ENCODE data around the gene NADSYN1.
A peak's percentile ranks its signal among the peaks of the same experiment; 100 is the strongest.
"Not testable (repeated sequence)": the region's sequence is repeated elsewhere in the genome, so short reads cannot be mapped to it uniquely, and the experiment has no call there.

Gene NADSYN1

DNA sequence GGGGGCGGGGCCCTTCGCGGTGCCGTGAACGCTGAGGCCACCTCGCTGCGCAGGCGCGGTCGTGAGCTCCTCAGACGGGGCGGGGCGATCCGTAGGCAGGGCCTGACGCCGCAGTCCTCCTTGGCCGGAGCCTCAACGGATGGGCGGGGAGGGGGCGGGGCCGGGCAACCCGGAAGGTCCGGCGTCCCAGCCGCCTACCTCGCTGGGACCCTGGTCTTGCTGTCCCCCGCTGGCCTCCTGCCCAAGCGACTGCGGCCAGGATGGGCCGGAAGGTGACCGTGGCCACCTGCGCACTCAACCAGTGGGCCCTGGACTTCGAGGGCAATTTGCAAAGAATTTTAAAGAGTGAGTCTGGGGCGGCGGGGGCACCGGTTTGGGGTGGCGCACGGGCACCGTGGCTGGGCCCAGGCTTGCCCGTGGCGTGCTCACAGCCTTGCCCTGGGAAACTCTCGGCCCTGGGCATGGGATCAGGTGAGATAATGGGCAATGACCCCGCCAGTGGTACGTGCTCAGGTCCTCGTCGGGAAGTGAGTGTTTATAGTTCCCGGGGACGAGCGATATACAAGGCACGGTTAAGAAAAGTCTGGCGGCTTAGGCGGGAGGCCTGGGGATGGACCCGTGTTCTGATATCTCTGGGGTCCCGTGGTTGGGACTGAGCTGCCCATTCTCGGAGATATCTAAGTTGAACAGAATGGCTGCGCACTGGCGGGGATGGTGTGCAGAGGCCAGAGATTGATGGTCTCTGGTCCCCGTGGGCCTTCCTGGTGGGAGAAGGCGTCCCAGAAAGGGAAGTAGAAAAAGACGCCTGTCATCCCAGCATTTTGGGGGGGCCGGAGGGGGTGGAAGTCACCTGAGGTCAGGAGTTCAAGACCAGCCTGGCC is at the start of gene NADSYN1:
NADSYN1 (plus strand) TSS at position 167 of the 881 bp plus-strand sequence; CDS start at position 261, 94 bp downstream.
- DNase-seq (ENCODE audit: low read depth), result peak; percentile 91

DNA sequence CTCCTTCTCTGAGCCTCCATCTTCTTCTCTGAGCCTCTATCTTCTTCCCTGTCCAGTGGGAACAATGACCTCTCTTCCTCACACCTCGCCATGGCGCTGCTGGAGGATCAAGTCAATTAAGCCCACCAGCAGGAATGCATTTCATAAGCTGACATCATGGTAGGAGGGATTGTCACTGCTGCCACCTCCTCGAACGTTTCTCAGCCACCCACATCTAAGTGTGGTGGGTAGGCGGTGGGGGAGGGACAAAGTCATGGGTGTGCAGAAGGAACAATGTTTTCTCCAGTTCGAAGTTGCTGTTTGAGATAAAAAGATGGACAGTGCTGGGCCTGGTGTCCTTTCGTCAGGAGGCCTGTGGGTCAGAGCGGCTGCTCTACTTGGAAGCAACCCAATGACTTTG is 48.8 kb upstream of the NADSYN1 start:
- no peak for DNase-seq (ENCODE audit: low read depth)

DNA sequence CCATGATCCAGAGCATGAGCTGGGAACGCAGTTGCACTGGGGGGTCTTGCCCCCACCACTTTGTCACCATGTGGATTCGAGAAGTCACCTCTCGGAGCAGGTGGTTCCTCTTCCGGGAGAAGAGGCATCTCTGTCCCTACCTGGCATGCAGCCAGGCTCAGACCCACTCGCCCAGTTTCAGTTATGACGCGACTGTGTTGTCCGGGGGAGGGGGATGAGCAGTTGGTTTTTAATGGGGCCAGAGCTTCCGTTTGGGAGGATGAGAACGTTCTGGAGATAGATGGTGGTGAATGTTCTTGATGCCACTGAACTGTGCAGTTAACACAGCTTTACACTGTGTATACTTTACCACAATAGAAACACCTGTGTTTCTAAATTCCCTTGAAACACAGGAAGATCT is 46.3 kb upstream of the NADSYN1 start:
- DNase-seq (ENCODE audit: low read depth), result no peak

DNA sequence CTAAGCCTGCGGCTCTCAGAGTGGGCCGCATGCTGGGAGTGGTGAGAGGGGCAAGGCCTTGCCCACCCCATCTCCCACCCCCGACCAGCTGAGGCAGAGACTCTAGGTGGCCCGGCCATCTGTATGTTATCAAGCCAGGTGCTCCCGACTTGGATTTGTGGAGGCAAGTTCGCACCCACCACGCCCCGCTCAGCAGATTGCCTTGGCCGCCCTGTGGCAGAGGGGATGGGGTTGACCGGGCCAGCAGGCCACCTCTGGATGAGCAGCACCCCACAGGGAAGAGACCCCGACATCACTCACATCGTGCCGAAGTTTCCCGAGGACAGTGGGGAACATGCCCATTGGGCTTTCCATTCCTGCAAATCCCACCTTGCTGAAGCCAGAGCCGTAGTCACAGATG is 45.6 kb upstream of the NADSYN1 start:
- no peak for DNase-seq (ENCODE audit: low read depth)

DNA sequence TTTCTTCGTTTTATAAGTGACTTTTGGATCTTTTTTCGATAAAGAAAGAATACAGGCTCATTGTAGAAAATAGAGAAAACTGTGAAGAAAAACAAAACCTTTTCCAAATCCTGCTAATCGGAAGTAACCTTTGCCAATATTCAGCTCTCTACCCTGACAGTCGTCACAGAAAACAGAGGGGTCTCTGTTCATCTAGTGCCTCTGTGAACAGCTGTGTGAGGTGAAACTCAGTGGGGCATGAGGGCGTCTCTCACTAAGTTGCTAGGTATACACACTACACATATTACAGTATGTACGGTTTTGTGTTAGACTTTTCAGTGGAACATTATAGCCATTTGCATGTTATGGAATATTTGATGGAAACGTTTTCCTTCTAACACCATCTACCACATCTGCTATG is 44.2 kb upstream of the NADSYN1 start:
- DNase-seq (ENCODE audit: low read depth), result no peak

DNA sequence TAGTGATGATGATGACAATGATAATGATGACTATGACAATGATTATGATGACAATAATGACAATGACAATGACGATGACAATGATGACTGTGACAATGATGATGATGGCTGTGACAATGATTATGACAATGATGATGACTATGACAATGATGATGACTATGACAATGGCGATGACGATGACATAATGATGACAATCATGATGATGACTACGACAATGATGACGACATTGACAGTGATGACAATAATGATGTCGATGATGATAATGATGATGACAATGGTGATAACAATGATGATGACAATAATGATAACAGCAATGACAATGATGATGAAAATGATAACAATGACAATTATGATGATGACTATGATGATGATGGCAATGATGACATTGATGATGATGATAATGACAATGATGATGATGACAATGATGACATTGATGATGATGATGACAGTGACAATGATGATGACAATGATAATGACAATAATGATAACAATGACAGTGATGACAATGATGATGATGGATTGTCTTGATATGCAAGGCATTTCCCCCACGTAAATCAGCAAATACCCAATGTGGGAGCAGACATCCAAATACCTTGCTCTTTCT is 42.5 kb upstream of the NADSYN1 start:
- no peak for DNase-seq (ENCODE audit: low read depth)

DNA sequence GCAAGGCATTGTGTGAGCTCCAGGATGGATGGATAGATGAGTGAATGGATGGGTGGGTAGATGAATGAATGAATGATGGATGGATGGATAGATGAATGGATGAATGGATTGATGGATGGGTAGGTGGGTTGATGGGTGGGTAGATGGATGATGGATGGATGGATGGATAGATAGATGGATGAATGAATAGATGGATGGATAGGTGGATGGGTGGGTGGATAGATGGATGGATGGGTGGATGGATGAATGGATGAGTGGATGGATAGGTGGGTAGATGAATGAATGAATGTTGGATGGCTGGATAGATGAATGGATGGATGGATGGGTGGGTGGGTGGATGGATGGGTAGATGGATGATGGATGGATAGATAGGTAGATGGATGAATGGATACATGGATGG is 38.4 kb upstream of the NADSYN1 start:
- no peak for DNase-seq (ENCODE audit: low read depth)

DNA sequence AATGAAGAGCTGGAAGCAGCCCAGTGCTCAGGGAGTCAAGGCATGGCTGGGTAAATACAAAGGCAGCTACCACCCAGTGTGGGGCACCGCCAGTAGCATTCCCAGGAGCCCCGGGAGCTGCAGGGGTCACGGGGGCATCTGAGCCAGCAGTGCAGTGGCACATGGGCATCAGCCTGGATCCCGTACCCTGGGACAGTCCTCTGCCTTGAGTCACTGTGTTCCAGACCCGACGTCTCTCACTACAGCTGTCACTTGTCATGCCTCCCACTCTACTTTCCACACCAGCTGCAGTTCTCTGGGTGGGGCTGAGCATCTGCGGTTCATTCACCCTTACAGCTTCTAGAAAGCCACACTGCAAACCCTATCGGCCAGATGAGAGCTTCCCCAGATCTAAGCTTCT is 34.4 kb upstream of the NADSYN1 start:
- DNase-seq (ENCODE audit: low read depth), result no peak

DNA sequence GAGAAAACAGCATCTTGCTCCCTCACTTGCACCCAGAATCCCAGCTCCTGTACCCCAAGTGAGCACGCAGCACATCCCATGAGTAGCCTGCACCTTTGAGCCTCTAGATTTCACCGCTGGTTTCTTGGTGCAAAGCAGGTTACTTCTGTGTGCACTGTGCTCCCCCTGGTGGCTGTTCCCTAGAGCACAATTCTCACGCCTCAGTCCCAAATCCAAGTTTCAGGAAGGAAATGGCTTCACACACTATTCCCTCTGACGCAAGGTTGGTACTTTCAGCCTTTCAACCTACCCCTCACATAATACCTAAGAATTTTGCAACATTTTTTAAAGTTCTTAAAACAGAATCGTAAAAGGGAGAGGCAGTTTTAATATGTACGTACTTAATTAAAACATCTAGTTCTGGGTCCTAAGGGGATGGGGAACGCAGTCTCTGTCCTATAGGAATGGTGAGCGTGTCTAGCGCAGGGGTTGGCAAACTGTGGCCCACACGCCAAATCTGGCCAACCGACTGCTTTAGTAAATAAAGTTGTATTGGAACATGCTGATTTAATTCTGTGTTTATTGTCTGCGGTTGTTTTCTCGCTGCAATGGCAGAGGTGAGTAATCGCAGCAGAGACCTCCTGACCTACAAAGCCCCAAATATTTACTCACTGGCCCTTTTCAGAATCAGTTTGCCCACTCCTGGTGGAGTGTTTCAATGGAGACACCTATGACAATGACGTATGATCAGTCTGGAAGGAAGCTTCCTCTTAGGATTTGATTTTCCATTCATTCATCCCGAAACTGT is 32.4 kb upstream of the NADSYN1 start:
- DNase-seq (ENCODE audit: low read depth), result peak; percentile 60

DNA sequence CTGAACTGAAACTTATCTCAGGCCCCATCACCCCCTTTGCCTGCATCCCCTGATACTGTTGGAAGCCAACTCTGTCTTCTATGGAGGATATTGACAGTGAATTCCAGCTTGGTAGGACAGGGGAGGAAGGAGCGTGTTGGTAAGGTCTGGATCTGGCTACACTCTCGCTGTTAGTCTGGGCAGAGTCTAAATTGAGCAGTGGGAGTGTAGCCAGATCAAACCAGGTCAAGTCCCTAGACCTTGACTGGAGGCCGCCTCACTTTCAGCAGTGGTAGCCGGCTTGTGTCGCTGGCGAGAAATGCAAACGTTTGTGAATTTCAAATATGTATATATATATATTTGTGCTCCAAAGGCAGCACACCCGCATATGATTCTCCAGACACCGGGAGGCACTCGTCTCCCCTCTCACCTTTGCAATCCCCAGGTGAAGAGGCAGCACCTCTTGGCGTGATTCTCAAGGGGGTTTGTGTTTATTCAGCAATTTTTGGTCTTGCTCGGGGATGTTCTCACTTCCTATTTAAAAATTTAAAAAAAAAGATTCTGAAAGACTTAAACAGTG is 31.5 kb upstream of the NADSYN1 start:
- DNase-seq (ENCODE audit: low read depth), result no peak

DNA sequence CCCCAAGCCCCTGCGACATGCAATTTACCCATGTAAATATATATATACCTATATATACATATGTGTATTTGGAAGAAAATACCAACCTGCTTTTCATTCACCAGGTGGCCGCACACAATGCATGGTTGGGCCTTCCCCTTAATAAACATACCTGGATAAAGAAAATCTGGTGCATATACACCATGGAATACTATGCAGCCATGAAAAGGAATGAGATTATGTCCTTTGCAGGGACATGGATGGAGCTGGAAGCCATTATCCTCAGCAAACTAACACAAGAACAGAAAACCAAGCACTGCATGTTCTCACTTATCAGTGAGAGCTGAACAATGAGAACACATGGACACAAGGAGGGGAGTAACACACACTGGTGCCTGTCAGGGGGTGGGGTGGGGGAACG is 30.7 kb upstream of the NADSYN1 start:
- not testable (repeated sequence) for DNase-seq (ENCODE audit: low read depth)

DNA sequence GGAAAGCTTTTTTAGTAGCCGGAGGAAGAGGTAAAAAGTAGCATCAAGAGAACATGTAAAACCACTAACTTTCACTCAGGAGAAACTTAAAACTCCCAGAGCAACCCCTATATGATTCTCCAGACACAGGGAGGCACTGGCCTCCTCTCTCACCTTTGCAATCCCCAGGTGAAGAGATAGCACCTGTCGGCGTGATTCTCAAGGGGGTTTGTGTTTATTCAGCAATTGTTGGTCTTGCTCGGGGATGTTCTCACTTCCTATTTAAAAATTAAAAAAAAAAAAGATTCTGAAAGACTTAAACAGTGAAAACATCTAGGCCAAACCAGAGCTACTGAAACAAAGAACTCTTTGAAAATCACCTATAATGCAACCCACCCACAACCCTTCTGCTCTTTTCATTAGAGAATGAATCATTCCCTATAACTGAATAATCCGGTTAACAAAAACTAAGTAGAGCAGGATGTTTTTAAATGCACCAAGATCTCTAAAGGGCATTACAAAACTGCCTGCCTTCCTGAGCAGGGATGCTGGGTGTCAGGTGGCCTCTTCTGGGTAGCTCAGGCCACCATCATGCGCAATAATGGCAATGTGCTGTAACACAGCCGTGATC is 29.7 kb upstream of the NADSYN1 start:
- no peak for DNase-seq (ENCODE audit: low read depth)

DNA sequence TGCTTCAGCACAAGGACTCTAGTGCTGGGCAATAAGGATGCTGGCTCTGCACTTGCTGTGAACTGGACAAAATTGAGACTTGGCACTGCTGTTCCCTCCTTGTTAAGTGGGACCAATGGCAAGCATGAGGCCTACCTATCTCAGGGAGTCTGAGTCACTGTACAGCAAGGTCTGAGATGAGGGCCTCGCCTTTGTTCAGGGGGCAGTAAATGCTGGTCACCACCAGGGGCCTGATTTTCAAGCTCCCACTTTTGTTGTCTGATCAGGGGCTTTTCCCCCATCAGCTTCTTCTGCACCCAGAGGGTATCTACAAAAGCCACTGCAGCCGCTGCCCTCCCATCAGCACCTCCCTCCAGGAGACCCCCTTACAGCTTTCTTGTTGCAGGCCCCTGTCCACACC is 27.6 kb upstream of the NADSYN1 start:
- no peak for DNase-seq (ENCODE audit: low read depth)

DNA sequence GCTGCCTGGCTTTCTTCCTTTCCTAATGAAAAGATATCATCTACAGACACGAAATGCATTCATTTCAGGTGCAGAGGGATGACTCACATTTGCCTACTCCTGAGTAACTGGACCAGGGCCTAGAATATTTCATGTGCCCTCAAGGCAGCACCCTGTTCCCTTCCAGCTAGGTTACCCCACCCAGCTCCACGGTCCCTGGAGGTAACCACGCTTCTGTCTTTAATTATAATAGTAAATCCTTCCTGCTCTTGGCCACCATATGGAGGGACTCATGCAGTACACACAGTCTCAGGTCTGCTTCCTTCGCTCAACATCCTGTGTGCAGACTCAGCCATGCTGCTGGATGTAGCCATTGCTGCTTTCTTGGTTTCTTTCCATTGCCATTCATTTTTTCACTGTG is 27.1 kb upstream of the NADSYN1 start:
- peak; percentile 7 for DNase-seq (ENCODE audit: low read depth)

DNA sequence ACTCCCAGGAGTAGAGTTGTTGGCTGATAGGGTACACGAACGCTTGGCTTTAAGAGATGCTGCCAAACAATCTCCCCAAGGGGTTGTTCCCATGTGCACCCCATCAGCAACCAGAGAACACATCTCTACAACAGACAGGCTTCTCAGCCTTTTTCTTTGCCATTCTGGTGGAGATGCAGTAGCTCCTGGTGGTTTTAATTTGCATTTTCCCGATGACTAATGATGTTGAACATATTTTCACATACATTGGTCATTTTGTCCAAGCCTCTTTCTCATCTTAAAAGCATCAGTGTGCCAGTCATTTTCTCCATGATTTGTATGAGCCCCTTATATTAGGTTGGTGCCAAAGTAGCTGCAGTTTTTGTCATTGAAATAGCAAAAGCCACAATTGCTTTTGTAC is 26.6 kb upstream of the NADSYN1 start:
- no peak for DNase-seq (ENCODE audit: low read depth)

DNA sequence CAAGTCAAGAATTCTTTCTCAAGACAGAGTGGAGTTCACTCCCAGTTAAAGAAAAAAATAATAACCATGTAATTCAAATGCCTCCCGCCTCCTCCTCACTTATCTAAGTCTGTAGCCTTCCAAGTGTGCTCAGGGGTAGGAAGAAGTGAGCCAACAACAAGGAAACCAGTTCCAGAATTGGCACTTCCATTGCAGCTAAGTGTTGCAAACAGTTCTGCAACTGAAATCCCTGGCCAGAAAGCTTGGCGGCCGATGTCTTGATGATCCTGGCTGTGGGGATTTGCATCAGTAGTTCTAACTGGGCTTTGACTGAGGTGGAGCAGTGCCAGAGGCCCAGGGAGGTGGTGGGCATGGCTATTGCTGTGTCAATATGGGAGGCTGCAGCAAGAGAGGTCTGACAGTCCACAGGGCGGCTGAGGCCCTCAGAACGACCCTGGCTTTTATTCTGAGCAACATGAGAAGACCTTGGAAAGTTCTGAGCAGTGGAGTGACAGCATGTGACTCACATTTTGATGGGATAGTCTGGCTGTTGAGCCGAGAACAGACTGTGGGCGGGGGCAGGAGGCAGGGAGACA is 24.1 kb upstream of the NADSYN1 start:
- DNase-seq (ENCODE audit: low read depth), result no peak

DNA sequence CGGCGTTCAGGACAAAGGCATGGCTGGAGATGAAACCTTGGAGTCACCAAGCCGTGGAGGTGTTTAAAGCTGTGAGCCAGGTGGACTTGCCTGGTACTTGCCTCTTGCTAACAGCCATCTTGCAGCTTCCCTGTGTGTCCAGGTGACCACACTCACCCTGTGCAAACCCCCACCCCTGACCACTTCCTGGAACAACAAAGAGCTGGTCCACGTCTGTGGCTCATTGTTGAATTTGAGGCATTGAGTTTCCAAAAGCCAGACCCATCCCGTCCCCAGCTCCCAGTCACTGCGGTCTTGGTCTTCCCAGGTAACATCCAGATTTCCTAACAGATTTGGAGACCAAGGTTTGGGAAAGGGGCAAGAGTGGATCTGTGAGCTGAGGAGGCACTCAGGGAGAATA is 23.3 kb upstream of the NADSYN1 start:
- no peak for DNase-seq (ENCODE audit: low read depth)

DNA sequence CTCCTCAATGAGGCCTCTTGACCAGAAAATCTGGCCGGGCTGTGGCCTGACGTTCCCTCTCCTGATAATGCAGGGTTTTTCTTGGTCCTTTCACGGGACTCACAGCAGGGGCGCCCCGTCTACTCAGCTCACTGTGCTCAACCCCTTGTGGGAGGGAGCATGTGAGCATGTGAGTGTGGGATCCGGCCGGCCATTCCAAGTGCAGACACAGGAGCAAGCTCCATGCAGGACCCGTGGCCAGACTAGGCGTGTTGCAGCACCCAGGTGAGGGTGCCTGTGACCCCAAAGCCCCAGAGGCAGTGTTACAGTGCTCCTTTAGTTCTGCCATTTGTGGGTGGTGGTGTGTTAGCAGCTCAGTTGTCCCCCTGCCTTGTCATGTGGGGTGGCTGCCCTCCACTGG is 22.8 kb upstream of the NADSYN1 start:
- no peak for DNase-seq (ENCODE audit: low read depth)

DNA sequence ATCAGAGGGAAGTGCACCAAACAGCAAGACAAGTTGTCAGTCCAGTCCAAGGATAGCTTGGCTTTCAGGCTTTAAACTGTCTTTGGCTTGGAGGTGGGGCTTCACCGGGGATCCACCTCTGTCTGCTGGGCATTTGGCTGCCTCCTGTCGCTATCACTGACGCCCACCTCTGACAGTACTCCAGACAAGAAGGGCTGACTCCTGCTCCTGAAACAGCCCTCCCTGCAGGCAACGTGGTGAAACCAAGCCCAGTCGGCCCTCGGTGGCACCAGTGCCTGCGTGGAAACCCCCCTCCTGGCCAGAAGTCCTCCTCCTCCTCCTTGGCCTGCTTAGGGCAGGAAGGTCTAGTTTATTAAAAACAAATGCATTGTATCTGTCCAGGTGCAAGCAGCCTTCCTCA is 21.7 kb upstream of the NADSYN1 start:
- no peak for DNase-seq (ENCODE audit: low read depth)

DNA sequence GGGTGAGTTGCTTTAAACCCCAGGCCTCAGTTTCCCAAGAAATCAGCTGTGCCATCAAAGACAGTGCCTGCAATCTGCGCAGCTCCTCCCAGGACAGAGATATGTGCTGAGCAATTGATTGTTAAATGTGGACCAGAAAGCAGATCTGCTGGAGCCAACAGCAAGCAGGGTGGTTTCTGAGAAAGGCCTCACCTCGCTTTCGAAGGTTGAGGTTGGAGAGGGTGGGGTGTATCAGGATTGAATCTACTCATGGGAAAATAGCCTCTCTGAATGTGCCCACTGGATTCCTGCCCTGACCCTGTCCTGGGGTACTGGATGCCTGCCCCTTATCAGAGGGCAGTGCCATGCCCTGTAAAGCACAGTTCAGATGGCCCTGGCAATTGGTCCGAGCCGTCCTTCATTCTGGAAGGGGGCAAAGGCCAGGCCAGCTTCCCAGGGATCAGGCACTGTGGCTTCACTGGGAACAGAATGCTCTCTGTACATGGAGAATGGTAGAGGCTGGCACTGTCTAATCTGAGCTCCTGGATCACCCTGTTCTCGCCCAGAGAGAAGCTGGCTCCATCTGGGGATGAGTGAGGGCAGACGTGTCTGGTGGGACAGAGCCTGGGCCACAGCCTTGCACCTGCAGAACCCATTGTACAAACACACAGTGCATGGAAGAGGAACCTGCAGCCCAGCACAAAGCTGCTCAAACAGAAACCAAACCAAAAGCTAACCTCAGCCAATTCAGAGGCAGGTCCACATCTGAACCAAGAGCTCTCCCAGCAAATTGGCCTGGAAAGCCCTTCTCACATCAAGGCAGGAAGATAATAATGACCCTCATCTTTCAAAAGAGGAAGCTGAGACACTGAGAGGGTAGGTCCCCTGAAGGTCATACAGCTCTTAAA is 20.0 kb upstream of the NADSYN1 start:
- DNase-seq (ENCODE audit: low read depth), result no peak

All from iris pigment epithelial cell (primary cell).